ENCODE results near the gene SEMA4D.
"Not testable (repeated sequence)": the region's sequence is repeated elsewhere in the genome, so short reads cannot be mapped to it uniquely, and the experiment has no call there.

SEMA4D gene

GRCh38 chr9:89480372-89480771, 17.5 kb downstream of the SEMA4D start:
- not testable (repeated sequence) for DNase-seq

GRCh38 chr9:89479669-89480011, 18.3 kb downstream of the SEMA4D start:
- not testable (repeated sequence) for DNase-seq

- no peak for DNase-seq
These were observed 18.9 kb downstream of the SEMA4D start for GRCh38 chr9:89478821-89479668.

GRCh38 chr9:89477811-89478630, 19.9 kb downstream of the SEMA4D start:
- no peak for DNase-seq

- DNase-seq = no peak
These were observed 20.5 kb downstream of the SEMA4D start for GRCh38 chr9:89477384-89477783.

- no peak for DNase-seq
These were observed 21.4 kb downstream of the SEMA4D start for GRCh38 chr9:89476546-89476945.

GRCh38 chr9:89475891-89476440, 21.9 kb downstream of the SEMA4D start:
- no peak for DNase-seq

- DNase-seq = no peak
These were observed 23.0 kb downstream of the SEMA4D start for GRCh38 chr9:89474939-89475338.

GRCh38 chr9:89473762-89474469, 24.0 kb downstream of the SEMA4D start:
- DNase-seq = peak; percentile 87

GRCh38 chr9:89471796-89472320, 26.1 kb downstream of the SEMA4D start:
- not testable (repeated sequence) for DNase-seq

GRCh38 chr9:89471390-89471789, 26.5 kb downstream of the SEMA4D start:
- DNase-seq = no peak

- DNase-seq = peak; percentile 7
These were observed 27.6 kb downstream of the SEMA4D start for GRCh38 chr9:89470224-89470839.

- DNase-seq = no peak
These were observed 28.9 kb downstream of the SEMA4D start for GRCh38 chr9:89469003-89469402.

- DNase-seq = no peak
These were observed 29.5 kb downstream of the SEMA4D start for GRCh38 chr9:89468281-89468960.

GRCh38 chr9:89467278-89467625, 30.7 kb downstream of the SEMA4D start:
- no peak for DNase-seq

GRCh38 chr9:89466451-89467277, 31.2 kb downstream of the SEMA4D start:
- DNase-seq = no peak

- no peak for DNase-seq
These were observed 32.1 kb downstream of the SEMA4D start for GRCh38 chr9:89465726-89466308.

- no peak for DNase-seq
These were observed 32.9 kb downstream of the SEMA4D start for GRCh38 chr9:89465001-89465451.

- no peak for DNase-seq
These were observed 33.5 kb downstream of the SEMA4D start for GRCh38 chr9:89464300-89464901.

Measured in NCI-H748 treated with DMSO at 0.1 percent for 48 hours (cell line).